OCI-M2 (cell line): ENCODE results near the gene VPS26C.

Source experiments
- DNase-seq: peaks from one replicate; lab custom pipeline; 2025; ENCODE audit not compliant: unreplicated experiment; lab: John Stamatoyannopoulos, UW

Gene VPS26C

DNA sequence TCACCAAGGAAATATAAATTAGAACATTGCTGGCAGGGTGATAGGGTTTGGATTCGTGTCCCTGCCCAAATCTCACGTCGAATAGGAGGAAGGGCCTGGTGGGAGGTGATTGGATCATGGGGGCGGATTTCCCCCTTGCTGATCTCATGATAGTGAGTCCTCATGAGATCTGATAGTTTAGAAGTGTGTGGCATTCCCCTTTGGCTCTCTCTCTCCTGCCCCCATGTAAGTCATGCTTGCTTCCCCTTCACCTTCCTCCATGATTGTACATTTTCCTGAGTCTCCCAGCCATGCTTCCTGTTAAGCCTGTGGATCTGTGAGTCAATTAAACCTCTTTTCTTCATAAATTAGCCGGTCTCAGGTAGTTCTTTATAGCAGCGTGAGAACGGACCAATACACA lies 60.6 kb downstream of the VPS26C start:
- DNase-seq = no peak

GRCh38 chr21:37204580-37204979 lies 62.6 kb downstream of the VPS26C start:
- no peak for DNase-seq

- no peak for DNase-seq
These were observed 64.7 kb downstream of the VPS26C start for GRCh38 chr21:37202221-37203110.

- DNase-seq = no peak
These were observed 66.3 kb downstream of the VPS26C start for GRCh38 chr21:37200641-37201480.

DNA sequence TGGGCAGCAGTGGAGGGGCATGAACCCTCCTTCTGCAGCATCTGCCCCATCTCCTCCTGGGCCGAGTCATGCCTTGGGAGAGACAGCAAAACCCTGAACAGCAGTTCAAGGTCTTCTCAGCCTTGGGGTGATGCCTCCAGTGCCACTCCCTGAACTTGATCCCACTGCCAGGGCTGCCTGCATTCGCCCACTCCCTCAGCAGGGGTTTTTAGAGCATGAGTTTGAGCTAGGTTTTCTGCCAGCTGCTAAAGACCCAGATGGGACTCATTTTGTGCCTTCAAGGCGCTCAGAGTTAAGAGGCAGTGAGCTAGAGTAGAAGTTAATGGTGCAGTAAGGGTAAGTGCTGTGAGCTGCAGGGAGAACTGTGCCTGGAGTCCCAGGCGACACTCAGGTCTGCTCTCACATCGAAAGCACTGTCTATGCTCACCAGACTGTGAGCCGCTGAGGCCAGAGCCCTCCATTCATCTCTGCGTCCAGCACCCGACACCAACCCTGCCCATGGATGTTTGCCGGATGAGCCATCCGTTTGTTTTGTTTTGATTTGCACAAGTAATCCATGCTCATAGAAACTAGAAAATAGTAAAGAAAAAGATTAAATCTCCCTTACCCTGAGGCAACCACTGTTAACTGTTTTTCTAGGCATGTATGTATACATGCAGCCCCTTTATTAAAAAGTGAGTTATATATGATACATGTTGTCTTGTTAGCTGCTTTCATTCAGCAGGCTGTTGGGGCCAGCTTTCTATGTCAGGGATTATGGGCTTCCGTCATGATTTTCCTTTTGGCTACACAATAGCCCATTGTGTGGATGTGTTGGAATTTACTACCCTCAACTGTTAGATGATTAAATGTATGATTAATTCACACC lies 67.8 kb downstream of the VPS26C start:
- DNase-seq = no peak

- DNase-seq = no peak
These were observed 69.4 kb downstream of the VPS26C start for GRCh38 chr21:37197746-37198145.

DNA sequence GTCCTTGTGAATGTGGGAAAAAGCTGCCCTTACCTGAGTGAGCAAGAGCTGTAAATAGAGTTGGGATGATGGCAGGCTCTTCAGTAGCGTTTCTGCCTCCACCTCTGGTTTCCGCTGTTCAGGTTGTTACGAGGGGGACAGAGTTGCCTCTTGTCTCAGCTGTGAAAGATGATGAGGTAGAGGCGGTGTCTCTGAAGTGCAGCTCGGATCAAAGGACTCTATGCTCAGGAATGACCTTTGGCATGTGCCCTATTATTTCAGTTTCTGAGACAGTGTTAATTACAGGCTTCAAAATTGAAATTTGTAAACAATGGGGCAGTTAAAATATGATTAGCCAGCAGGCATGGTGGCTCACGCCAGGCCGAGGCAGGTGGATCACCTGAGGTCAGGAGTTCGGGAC lies 70.3 kb downstream of the VPS26C start:
- DNase-seq = no peak

- DNase-seq = no peak
These were observed 71.5 kb downstream of the VPS26C start for GRCh38 chr21:37195610-37196009.

- no peak for DNase-seq
These were observed 72.1 kb downstream of the VPS26C start for GRCh38 chr21:37195059-37195458.

- no peak for DNase-seq
These were observed 73.5 kb downstream of the VPS26C start for GRCh38 chr21:37193676-37194075.

- DNase-seq = no peak
These were observed 74.1 kb downstream of the VPS26C start for GRCh38 chr21:37193006-37193405.

- DNase-seq = no peak
These were observed 75.1 kb downstream of the VPS26C start for GRCh38 chr21:37192019-37192418.

- DNase-seq = no peak
These were observed 78.3 kb downstream of the VPS26C start for GRCh38 chr21:37188825-37189224.

GRCh38 chr21:37186983-37187382 lies 80.2 kb downstream of the VPS26C start:
- no peak for DNase-seq

DNA sequence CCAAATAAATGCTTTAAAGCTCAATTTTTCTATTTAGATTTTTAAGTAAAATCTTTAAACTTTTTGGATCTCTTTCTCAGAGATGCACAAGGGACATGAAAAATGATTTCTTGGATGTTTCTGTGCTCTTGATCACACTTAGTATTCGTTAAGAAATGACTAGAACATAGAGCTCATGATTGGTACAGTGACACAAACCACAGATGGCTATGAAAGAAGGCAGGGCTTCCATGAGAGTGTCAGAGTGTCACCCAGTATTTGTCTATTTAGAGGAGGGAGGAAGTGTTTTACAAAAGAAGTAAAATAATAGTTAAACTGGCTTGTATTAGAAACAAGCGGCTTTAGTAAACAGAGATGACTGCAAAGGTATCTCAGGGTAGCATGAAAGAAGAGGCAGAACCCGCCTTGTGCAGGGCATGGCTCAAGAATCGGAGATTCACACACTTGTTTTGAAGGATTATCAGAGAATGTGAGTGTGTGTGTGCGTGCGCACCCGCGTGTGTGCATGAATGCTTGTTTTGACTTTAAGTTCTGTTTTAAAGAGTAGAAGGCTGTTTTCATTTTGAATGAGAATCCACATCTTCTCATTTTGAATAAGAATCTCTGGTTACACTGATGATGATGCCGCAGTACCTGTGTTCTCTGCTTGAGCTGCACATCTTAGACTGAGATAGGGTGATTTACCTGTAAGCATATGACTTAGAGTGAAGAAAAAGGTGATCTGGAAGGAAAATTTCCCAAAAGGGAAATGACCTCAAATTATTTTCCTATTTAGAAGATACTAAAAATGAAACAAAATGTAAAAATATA lies 82.1 kb downstream of the VPS26C start:
- no peak for DNase-seq

GRCh38 chr21:37183749-37184148 lies 83.4 kb downstream of the VPS26C start:
- no peak for DNase-seq

GRCh38 chr21:37182222-37182621 lies 84.9 kb downstream of the VPS26C start:
- DNase-seq = no peak

- DNase-seq = no peak
These were observed 86.1 kb downstream of the VPS26C start for GRCh38 chr21:37181059-37181458.

- DNase-seq = no peak
These were observed 90.4 kb downstream of the VPS26C start for GRCh38 chr21:37176716-37177115.
